Hematopoietic multipotent progenitor cell treated with erythropoietin and hydrocortisone succinate and interleukin-3 and kit ligand, for 4 days (in vitro differentiated cells): ENCODE data around the gene CRACR2A.

Experiments used
- DNase-seq: peaks from one replicate; pipeline ENCODE4 v3.0.0-alpha.2; 2015

The CRACR2A gene

GRCh38 chr12:3681595-3682061 lies 71.3 kb downstream of the CRACR2A start:
- DNase-seq = no peak

DNA sequence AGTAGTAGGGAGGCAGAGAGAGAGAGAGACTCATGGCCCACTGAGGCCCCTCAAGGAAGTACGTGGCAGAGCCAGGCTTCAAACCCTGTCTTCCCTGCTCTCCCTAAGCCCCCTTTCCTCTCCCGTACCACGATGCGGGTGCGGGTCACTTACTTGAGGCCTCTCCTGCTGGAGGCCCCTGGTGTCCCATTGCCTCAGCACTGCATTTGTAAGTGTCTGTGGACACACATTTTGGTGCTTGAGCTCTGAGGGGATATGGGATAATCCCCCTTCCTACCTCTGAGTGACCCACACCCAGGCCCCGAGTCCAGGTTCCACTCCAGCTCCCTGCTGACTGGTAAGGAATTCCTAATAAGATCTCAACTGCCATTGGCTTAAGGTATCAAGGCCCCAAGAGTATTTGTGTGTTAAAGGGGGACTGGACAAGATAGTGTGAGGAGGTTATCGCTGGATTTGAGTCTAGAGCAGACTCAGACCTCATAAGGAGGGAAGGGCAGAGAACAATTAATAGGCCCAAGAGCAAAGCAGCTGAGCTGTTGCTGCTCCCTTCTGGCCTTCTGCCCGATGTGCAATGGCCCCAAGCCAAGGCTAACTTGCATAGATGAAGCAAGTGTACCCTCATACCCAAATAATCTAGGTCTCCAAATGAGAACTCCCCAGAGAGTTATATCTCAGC lies 71.9 kb downstream of the CRACR2A start:
- peak; percentile 10 for DNase-seq

- DNase-seq = no peak
These were observed 73.1 kb downstream of the CRACR2A start for GRCh38 chr12:3679831-3680230.

GRCh38 chr12:3677609-3678008 lies 75.3 kb downstream of the CRACR2A start:
- no peak for DNase-seq

- no peak for DNase-seq
These were observed 78.8 kb downstream of the CRACR2A start for GRCh38 chr12:3673981-3674708.

DNA sequence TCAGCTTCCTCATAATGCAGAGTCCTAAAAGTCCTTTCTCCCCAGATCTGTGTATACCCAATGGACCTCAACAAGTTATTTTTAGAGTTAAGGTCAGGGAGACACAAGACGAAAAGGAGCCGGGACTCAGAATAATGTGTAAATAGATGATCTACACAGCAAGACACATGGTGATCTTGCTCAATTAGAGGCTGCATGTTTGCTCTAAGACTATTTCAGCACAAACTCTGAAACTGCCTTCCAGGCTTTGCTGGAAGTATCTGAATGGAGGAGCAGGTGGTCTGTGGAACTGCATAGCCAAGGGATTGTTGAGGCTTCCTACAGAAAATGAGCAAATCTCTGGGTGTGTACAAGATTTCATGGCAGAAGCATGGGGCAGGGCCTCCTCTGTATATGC lies 80.8 kb downstream of the CRACR2A start:
- DNase-seq = no peak

DNA sequence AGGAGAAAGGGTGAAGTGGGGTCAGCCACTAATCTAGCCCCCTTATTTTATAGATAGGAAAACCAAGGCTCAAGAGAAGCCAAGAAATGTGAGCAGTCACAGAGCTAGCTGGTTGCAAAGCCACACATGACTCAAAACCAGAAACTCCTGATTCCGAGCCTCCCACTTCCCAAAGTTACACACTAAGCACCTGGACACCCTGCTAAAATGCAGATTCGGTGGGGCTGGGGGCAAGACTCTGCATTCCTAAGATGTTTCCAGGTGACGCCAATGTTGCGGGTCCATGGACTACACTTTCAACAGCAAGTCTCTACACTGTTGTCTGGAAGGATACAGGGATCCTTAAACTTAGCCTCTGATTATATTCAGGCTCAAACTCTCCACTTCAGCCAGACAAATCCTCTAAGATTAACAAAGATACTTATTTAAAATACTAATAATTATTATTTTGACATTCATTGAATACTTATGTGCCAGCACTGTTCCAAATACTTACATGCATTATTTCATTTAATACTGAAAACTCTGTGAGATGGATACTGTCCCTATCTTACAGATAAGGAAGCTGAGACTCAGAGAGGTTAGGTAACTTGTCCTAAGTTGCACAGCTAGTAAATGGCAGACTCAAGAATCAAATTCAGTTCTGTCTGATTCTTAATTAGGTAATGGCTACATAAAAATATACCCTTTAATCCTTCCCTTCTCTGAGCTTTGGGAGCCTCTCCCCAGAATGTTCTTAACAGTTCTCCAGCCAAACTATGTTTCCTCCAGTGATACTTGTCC lies 81.4 kb downstream of the CRACR2A start:
- DNase-seq = no peak

DNA sequence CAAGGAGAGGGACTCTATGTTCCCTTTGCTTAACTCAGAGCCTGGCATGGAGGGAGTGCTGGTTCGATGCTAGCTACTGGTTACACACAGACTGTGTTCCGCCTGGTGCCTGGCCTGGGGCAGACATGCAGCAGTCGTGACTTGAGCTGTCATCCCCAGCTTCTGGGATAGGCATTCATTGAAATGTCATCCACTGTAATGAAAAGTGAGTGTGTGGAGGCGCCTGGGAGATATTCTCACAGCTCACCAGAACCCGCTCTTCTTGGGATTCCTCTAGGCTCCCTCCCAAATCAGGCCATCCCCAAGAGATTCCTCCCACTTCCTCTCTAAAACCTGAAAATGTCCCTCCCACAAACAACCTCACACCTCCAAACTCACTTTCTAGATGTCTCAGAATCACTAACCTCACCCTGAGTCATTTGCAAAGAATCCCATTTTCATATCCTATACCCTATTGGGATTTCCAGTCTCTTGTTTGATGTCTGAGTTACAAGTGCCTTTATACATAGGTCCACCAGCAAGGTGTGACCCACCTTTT lies 82.8 kb downstream of the CRACR2A start:
- DNase-seq = no peak

DNA sequence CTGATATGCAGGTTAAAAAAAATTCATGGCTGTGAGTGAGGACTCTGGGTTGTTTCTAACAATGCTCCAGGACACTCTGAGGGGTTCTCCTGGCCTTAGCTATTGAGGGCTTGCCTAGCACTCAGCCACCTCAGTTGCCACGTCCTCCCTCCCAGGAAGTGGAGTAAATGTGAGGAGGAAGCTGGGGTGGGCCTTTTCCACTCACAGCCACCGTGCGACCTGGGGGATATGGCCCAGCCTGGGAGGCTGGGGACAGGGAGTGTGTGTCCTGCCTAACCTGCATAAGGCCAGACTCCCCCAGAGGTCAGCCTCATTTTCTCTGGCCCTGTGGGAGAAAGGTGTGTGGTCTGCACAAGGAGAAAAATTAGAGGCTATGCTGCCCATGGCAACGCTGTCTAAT lies 83.3 kb downstream of the CRACR2A start:
- no peak for DNase-seq

GRCh38 chr12:3668479-3669165 lies 84.3 kb downstream of the CRACR2A start:
- no peak for DNase-seq

- DNase-seq = no peak
These were observed 85.4 kb downstream of the CRACR2A start for GRCh38 chr12:3667485-3667884.

DNA sequence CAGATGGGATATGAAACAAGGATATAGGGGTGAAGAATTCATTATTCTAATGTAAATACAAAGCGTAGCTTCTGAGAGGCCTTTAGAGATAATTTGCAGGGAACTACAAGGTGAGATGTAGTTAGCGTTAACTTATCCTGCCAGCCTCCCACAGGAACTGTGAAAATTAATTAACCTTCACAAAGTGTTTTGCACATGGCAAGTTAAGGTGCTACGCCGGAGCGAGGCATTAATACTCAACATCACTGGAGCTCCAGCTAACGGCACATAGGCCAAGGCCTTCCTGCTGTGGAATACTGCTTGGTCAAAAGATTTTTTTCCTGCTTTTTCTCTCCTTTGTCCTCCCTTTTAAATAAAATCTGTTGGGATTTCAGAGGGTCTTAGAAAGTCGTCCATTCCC lies 86.5 kb downstream of the CRACR2A start:
- DNase-seq = no peak

DNA sequence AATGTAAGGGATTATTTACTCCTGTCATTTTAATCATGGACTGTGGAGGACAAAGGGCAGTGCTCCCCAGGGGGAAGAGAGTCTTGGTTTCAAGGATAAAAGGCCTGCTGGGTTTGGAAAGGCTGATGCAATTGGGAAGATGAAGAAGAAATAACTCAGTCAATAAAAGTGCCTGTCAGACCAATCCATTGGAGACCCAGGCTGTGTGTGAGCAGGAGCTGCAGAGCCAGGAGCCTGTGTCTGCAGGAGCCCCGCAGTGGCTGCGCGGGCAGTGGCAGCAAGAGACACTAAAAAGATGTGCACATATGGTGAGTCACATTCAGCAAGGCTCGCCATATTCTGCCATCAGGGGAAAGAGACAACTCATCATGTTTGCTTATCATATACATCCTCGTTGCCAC lies 90.4 kb downstream of the CRACR2A start:
- peak; percentile 56 for DNase-seq

- DNase-seq = no peak
These were observed 91.9 kb downstream of the CRACR2A start for GRCh38 chr12:3661028-3661427.

DNA sequence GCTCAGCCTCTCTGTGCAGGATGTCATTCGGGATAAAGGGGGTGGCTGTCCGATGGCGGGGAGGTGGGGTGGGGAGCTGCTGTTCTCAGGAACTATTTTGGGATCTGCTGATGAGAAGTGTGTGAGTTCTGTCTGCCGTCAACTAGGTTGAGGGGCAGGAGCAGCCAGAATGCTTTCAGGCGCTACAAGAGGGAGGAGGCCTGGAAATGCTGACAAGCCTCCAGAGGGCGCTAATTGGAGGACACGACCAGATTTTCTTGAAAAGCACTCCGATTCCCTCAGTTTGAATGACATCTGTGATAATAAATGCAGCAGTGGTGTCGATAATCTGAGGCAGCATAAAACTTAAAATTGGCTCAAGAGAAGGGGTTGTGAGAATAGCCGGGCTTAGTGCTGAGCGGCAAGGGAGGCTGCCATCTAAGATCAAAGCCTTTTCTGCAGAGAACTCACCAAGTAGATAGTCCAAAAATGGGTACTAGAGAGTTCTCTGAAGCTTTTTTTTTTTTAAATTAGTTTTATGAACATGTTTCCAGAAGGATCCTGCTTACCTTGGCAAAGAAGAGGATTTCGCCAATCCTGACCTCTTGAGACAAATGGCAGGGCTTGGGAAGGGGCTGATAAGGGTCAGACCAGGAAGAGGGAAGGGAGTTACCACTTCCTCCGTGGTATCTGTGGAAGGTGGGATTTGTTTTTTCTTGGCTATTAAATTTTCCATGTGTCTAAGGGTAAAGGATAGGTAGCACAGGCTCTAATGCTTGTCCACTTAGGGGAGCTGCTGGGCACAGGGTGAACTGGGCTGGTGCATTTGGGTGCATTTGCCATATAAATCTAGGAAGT lies 94.4 kb downstream of the CRACR2A start:
- DNase-seq = peak; percentile 65

GRCh38 chr12:3656946-3657622 lies 95.8 kb downstream of the CRACR2A start:
- DNase-seq = no peak

GRCh38 chr12:3655328-3655900 lies 97.5 kb downstream of the CRACR2A start:
- peak; percentile 48 for DNase-seq

DNA sequence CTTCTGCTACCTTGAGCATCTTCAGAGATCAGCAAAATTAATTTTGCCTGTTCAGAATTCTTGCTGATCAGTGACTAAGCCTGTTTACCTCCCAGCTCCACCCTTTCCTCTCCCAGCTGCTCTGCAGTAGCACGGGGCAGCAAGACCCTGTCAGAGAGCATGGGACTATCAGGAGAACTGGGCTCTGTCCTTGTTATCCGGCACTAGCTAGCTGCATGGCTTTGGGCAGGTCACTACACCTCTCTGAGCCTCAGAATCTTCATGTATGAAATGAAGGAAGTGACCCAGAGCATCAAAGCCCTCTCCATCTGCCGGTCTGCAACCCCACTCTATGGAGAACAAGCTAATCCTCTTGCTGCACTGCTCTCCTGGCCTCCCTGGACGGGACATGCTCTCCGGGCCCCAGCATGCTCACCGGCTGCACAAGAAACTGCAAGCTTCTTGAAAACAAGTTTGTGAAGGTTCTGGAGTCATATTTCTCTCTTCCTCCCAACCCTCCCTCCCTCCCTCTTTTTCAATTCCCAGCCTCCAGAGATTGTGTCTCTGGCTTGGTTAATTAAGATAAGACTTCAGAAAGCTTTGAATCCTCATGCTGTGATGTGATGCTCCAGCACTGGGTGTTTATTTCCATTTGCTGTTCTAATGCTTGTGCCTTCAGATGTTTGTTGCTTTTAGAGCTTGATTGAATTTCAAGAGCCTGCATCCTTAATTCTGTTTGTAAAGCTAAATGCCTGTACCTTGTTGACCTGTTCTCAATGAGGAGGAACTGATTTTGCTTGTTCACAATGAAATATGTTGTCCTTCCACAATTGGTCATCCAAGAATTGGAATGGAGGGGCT lies 101.1 kb downstream of the CRACR2A start:
- DNase-seq = no peak

DNA sequence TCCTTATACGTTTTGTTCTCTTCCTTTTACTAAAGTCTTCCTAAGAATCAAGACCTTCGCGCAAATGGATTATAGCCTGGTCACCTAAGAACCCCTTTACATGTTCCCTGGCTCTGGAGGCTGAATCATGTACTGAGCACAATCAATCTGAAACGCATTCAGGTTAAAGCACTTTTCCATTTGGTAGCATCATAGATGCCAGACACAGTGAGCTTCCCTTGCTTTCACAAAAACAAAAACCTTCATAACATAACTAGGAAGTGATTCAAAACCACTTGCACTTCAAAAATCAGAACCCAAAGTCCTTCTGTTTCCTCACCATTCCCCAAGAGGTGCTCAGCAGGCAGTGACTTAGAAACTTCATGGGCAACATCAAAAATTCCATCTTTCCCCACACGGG lies 105.4 kb downstream of the CRACR2A start:
- DNase-seq = no peak
